HEK293 (cell line): ENCODE data around the gene ATP6V1F.

Experiments
- CTCF ChIA-PET: fragments of 350-600 bp; formaldehyde crosslinking; extraction: SDS; loops from one replicate; lab custom pipeline; 2021; ENCODE audit warnings: antibody characterized with exemption; lab: Yijun Ruan, JAX
- POLR2A ChIA-PET: fragments of 300-600 bp; formaldehyde crosslinking; extraction: SDS; loops from one replicate; lab custom pipeline; 2020; ENCODE audit warnings: antibody characterized with exemption, inconsistent platforms; lab: Yijun Ruan, JAX
- H3K27ac ChIP-seq: fragments of 200-500 bp; sonication (Bioruptor generic); 2 replicates; pipeline ENCODE4 v1.5.1; 2014; ENCODE audit warnings: low read depth, low read length, control low read depth, inconsistent platforms; ENCODE audit errors: extremely low read depth
- H3K36me3 ChIP-seq, 2 experiments: fragments of 200-500 bp in 1 of 2; sonication (Bioruptor generic) in 1 of 2; 1 replicate in 1 of 2; 2 replicates in 1 of 2; pipeline ENCODE4 v1.5.1; 2014 to 2017; ENCODE audit warnings: inconsistent platforms in 2 of 2, low read length in 2 of 2; ENCODE audit not compliant: control insufficient read depth in 2 of 2, insufficient read depth in 1 of 2
- H3K4me1 ChIP-seq: fragments of 200-500 bp; sonication (Bioruptor generic); 2 replicates; pipeline ENCODE4 v1.5.1; 2014; ENCODE audit warnings: mild to moderate bottlenecking, low read length, inconsistent platforms; ENCODE audit not compliant: control insufficient read depth, insufficient read depth
- H3K4me3 ChIP-seq: 2 replicates; pipeline ENCODE4 v1.5.1; 2011; ENCODE audit warnings: low read depth, mild to moderate bottlenecking, control low read depth, low read length, moderate library complexity
- H3K9me3 ChIP-seq: fragments of 200-500 bp; sonication (Bioruptor generic); 2 replicates; pipeline ENCODE4 v1.5.1; 2014; ENCODE audit warnings: low read depth, low read length, inconsistent platforms; ENCODE audit not compliant: control insufficient read depth, insufficient read depth
- FEZF1 ChIP-seq: fragments of 450-650 bp; formaldehyde crosslinking; IDR thresholded peaks from 2 replicates; pipeline ENCODE4 v1.5.1; 2016; ENCODE audit warnings: missing biosample characterization, missing genetic modification characterization
- GLIS1 ChIP-seq: fragments of 450-650 bp; formaldehyde crosslinking; IDR thresholded peaks from 2 replicates; pipeline ENCODE4 v1.5.1; 2016; ENCODE audit warnings: missing biosample characterization, missing genetic modification characterization
- HOXD13 ChIP-seq: sonication (generic); formaldehyde crosslinking; IDR thresholded peaks from 2 replicates; pipeline ENCODE4 v1.8.0; 2022; ENCODE audit warnings: missing genetic modification reagents, borderline replicate concordance
- TSHZ1 ChIP-seq: fragments of 450-650 bp; formaldehyde crosslinking; IDR thresholded peaks from 2 replicates; pipeline ENCODE4 v1.5.1; 2016; ENCODE audit warnings: missing biosample characterization, missing genetic modification characterization, borderline replicate concordance
- ZBTB10 ChIP-seq: fragments of 450-650 bp; formaldehyde crosslinking; IDR thresholded peaks from 2 replicates; pipeline ENCODE4 v1.5.1; 2016; ENCODE audit warnings: missing biosample characterization, missing genetic modification characterization
- ZNF121 ChIP-seq: fragments of 450-650 bp; formaldehyde crosslinking; IDR thresholded peaks from 2 replicates; pipeline ENCODE4 v1.5.1; 2016; ENCODE audit warnings: missing biosample characterization, missing genetic modification characterization
- ZNF157 ChIP-seq: fragments of 450-650 bp; formaldehyde crosslinking; IDR thresholded peaks from 2 replicates; pipeline ENCODE4 v1.5.1; 2016; ENCODE audit warnings: missing biosample characterization, missing genetic modification characterization
- ZNF211 ChIP-seq: fragments of 450-650 bp; formaldehyde crosslinking; IDR thresholded peaks from 2 replicates; pipeline ENCODE4 v1.5.1; 2016; ENCODE audit warnings: low read depth, missing biosample characterization, missing genetic modification characterization
- ZNF214 ChIP-seq: fragments of 450-650 bp; formaldehyde crosslinking; IDR thresholded peaks from 2 replicates; pipeline ENCODE4 v1.5.1; 2017; ENCODE audit warnings: missing biosample characterization, mild to moderate bottlenecking, missing genetic modification characterization, borderline replicate concordance
- ZNF223 ChIP-seq: fragments of 450-650 bp; formaldehyde crosslinking; IDR thresholded peaks from 2 replicates; pipeline ENCODE4 v1.5.1; 2016; ENCODE audit warnings: missing biosample characterization, missing genetic modification characterization
- ZNF23 ChIP-seq: fragments of 450-650 bp; formaldehyde crosslinking; IDR thresholded peaks from 2 replicates; pipeline ENCODE4 v1.5.1; 2016; ENCODE audit warnings: missing biosample characterization, missing genetic modification characterization, borderline replicate concordance
- ZNF239 ChIP-seq: fragments of 450-650 bp; formaldehyde crosslinking; IDR thresholded peaks from 2 replicates; pipeline ENCODE4 v1.5.1; 2016; ENCODE audit warnings: missing biosample characterization, missing genetic modification characterization
- ZNF280D ChIP-seq: fragments of 450-650 bp; formaldehyde crosslinking; IDR thresholded peaks from 2 replicates; pipeline ENCODE4 v1.5.1; 2016; ENCODE audit warnings: missing biosample characterization, missing genetic modification characterization
- ZNF324 ChIP-seq: fragments of 450-650 bp; formaldehyde crosslinking; IDR thresholded peaks from 2 replicates; pipeline ENCODE4 v1.5.1; 2016; ENCODE audit warnings: missing biosample characterization, missing genetic modification characterization
- ZNF394 ChIP-seq: fragments of 450-650 bp; formaldehyde crosslinking; IDR thresholded peaks from 2 replicates; pipeline ENCODE4 v1.5.1; 2016; ENCODE audit warnings: missing biosample characterization, missing genetic modification characterization, mild to moderate bottlenecking, moderate library complexity, borderline replicate concordance
- ZNF473 ChIP-seq: fragments of 450-650 bp; formaldehyde crosslinking; IDR thresholded peaks from 2 replicates; pipeline ENCODE4 v1.5.1; 2017; ENCODE audit warnings: missing biosample characterization, missing genetic modification characterization
- ZNF529 ChIP-seq: fragments of 450-650 bp; formaldehyde crosslinking; IDR thresholded peaks from 2 replicates; pipeline ENCODE4 v1.5.1; 2017; ENCODE audit warnings: missing genetic modification characterization, missing biosample characterization; ENCODE audit not compliant: insufficient replicate concordance
- ZNF544 ChIP-seq: fragments of 450-650 bp; formaldehyde crosslinking; IDR thresholded peaks from 2 replicates; pipeline ENCODE4 v1.5.0; 2017; ENCODE audit warnings: missing biosample characterization, missing genetic modification characterization
- ZNF549 ChIP-seq: fragments of 450-650 bp; IDR thresholded peaks from 2 replicates; pipeline ENCODE4 v1.5.1; 2018; ENCODE audit warnings: missing biosample characterization, missing genetic modification characterization, mild to moderate bottlenecking, inconsistent platforms, moderate library complexity
- ZNF560 ChIP-seq: fragments of 450-650 bp; formaldehyde crosslinking; IDR thresholded peaks from 2 replicates; pipeline ENCODE4 v1.5.1; 2017; ENCODE audit warnings: missing biosample characterization, missing genetic modification characterization, borderline replicate concordance
- ZNF791 ChIP-seq: fragments of 450-650 bp; formaldehyde crosslinking; IDR thresholded peaks from 2 replicates; pipeline ENCODE4 v1.5.1; 2016; ENCODE audit warnings: missing biosample characterization, missing genetic modification characterization
- TF ChIP-seq, protein P1 (sequence below): fragments of 450-650 bp; formaldehyde crosslinking; IDR thresholded peaks from 2 replicates; pipeline ENCODE4 v1.5.1; 2016; ENCODE audit warnings: missing biosample characterization, missing genetic modification characterization

Gene ATP6V1F

DNA sequence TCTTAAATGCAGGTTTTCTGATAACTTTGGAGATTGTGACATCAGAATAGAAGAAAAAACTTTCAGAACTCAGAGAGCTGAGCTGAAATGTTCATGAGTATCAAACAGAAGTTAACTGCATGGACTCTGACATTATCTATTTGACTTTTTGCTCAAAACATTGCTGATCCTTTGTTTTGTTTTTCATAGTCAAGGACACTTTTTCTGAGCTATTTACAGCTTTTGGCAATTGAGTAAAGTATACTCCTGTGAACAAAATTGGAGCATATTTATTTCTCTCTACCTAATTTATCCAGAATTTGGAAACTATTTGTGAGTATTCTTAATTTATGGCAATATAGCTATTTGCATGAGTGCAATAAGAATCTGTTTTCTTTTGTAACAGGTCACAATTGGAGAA, 36.7 kb downstream of the ATP6V1F start (continued):
- TF ChIP-seq, protein P1, sequence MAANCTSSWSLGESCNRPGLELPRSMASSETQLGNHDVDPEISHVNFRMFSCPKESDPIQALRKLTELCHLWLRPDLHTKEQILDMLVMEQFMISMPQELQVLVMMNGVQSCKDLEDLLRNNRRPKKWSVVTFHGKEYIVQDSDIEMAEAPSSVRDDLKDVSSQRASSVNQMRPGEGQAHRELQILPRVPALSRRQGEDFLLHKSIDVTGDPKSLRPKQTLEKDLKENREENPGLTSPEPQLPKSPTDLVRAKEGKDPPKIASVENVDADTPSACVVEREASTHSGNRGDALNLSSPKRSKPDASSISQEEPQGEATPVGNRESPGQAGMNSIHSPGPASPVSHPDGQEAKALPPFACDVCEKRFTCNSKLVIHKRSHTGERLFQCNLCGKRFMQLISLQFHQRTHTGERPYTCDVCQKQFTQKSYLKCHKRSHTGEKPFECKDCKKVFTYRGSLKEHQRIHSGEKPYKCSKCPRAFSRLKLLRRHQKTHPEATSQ (tag by site-specific recombination), result no peak
- TF ChIP-seq ZNF211 (tag by site-specific recombination) (0 out of 2 replicates have a peak, but pooled peaks have one; percentile 24), FEZF1 (no peak), ZNF549 (tag by site-specific recombination) (peak; percentile 60; the same call in 1 of the 2 replicates), ZNF544 (tag by site-specific recombination) (0 out of 2 replicates have a peak, but pooled peaks have one; percentile 54), ZNF324 (no peak), ZNF529 (tag by site-specific recombination) (peak; percentile 70), ZNF394 (tag by site-specific recombination) (peak; percentile 23; the same call in 1 of the 2 replicates), ZNF223 (no peak), ZNF214 (tag by site-specific recombination) (no peak), ZNF791 (no peak), ZBTB10 (tag by site-specific recombination) (no peak)

GRCh38 chr7:128900237-128900636, 37.6 kb downstream of the ATP6V1F start:
- POLR2A ChIA-PET, result no interaction called here
- Histone ChIP-seq H3K4me3 (no peak overlapping the region), H3K36me3 (no peaks in the 10 kb centered on the region), H3K9me3 (no peaks in the 10 kb centered on the region), H3K4me1 (no peaks in the 10 kb centered on the region), H3K27ac (no peak overlapping the region)
- CTCF ChIA-PET, result interaction anchor here (0.6 to 2.1 kb wide), 3 partner anchors 17 to 712 kb away, joined by 3 to 9 read pairs (median 5); no protein-coding TSS in a partner anchor
- no peak for TF ChIP-seq HOXD13 (CRISPR knock-in tag)
- no peak for TF ChIP-seq ZNF239
- TF ChIP-seq, protein P1 (tag by site-specific recombination), result no peak
- no peak for TF ChIP-seq ZNF157
- TF ChIP-seq ZNF23, result no peak
- TF ChIP-seq ZNF560 (tag by site-specific recombination), result no peak
- TF ChIP-seq ZNF280D (tag by site-specific recombination), result no peak
- TF ChIP-seq ZNF473 (tag by site-specific recombination), result no peak
- no peak for TF ChIP-seq ZBTB10 (tag by site-specific recombination)
- no peak for TF ChIP-seq TSHZ1 (tag by site-specific recombination)
- TF ChIP-seq ZNF121 (tag by site-specific recombination), result no peak
- no peak for TF ChIP-seq GLIS1 (tag by site-specific recombination)
